GM23338 (cell line): ENCODE data around the gene NT5C.

Experiments
- CREB1 ChIP-seq: fragments of 250-450 bp; sonication (Bioruptor Pico); IDR thresholded peaks from 2 replicates; pipeline ENCODE4 v1.5.0; 2020; ENCODE audit warnings: low read depth, mild to moderate bottlenecking, moderate library complexity
- CTCF ChIP-seq, 2 experiments: fragments of 200-600 bp in 1 of 2; sonication (generic) in 1 of 2; conservative IDR thresholded peaks; 2 replicates each; pipeline versions ENCODE4 v1.5.1 to v1.6.1; 2016 to 2017; ENCODE audit warnings: antibody characterized with exemption in 2 of 2, low read depth in 2 of 2, mild to moderate bottlenecking in 2 of 2, moderate library complexity in 1 of 2
- ETS1 ChIP-seq: IDR thresholded peaks from 2 replicates; pipeline ENCODE4 v1.6.1; 2016; ENCODE audit warnings: antibody characterized with exemption
- EZH2 ChIP-seq: fragments of 200-600 bp; sonication (generic); IDR thresholded peaks from one replicate; pipeline ENCODE4 v1.8.0; 2017; ENCODE audit warnings: antibody characterized with exemption, mild to moderate bottlenecking, low read depth; ENCODE audit not compliant: unreplicated experiment
- EZH2phosphoT487 ChIP-seq: fragments of 200-600 bp; sonication (generic); IDR thresholded peaks from one replicate; pipeline ENCODE4 v1.8.1; 2018; ENCODE audit warnings: antibody characterized with exemption; ENCODE audit not compliant: unreplicated experiment
- JUNB ChIP-seq: IDR thresholded peaks from one replicate; pipeline ENCODE4 v1.6.1; 2016; ENCODE audit warnings: antibody characterized with exemption; ENCODE audit not compliant: unreplicated experiment
- NANOG ChIP-seq: IDR thresholded peaks from 2 replicates; pipeline ENCODE4 v1.6.1; 2016; ENCODE audit warnings: antibody characterized with exemption, borderline replicate concordance
- POLR2AphosphoS5 ChIP-seq: IDR thresholded peaks from 2 replicates; pipeline ENCODE4 v1.6.1; 2016; ENCODE audit warnings: antibody characterized with exemption, low read depth
- REST ChIP-seq: IDR thresholded peaks from one replicate; pipeline ENCODE4 v1.6.1; 2018; ENCODE audit warnings: antibody characterized with exemption; ENCODE audit not compliant: unreplicated experiment
- STAT1 ChIP-seq: IDR thresholded peaks from one replicate; pipeline ENCODE4 v1.6.1; 2016; ENCODE audit warnings: antibody characterized with exemption; ENCODE audit not compliant: unreplicated experiment
- ZNF114 ChIP-seq: fragments of 250-450 bp; sonication (Bioruptor Pico); IDR thresholded peaks from 2 replicates; pipeline ENCODE4 v1.5.0; 2020; ENCODE audit warnings: mild to moderate bottlenecking, moderate library complexity
- ZNF331 ChIP-seq: fragments of 250-450 bp; sonication (Bioruptor Pico); IDR thresholded peaks from 2 replicates; pipeline ENCODE4 v1.5.0; 2020; ENCODE audit warnings: low read depth, mild to moderate bottlenecking, moderate library complexity
- ZNF462 ChIP-seq: fragments of 250-450 bp; sonication (Bioruptor Pico); IDR thresholded peaks from 2 replicates; pipeline ENCODE4 v1.5.0; 2020; ENCODE audit warnings: mild to moderate bottlenecking, moderate library complexity

GRCh38 chr17:75116737-75117136 is 14.8 kb downstream of the NT5C start:
- TF ChIP-seq CTCF (conservative IDR thresholded peaks at IDR 0.05; ENCODE audit: low read depth in 2 of 2) (no peak), POLR2AphosphoS5 (no peak), EZH2 (no peak), REST (no peak), ETS1 (no peak), EZH2phosphoT487 (no peak), CREB1 (no peak), JUNB (no peak), STAT1 (no peak), NANOG (no peak), ZNF114 (CRISPR knock-in tag) (no peak), ZNF331 (CRISPR knock-in tag) (no peak), ZNF462 (CRISPR knock-in tag) (no peak)
